HCT116 (cell line): ENCODE data around the gene TBC1D19. TPM values are rescaled to one million over a fixed set of nuclear protein-coding genes. Genes with fewer than 3 reads are reported as not detected.

Source experiments
- ATAC-seq: fragments of 200-7000 bp; cut with Tn5 transposase; 2 replicates; pipeline ENCODE4 v1.9.1; 2020; ENCODE audit warnings: mild to moderate bottlenecking, moderate library complexity
- BruUV-seq: library from RNA; stranded (reverse); fragments of 400-500 nt; replicated peaks from 2 replicates; lab custom pipeline; 2021; lab: Mats Ljungman, UMichigan
- CTCF ChIA-PET: fragments of 300-600 bp; sonication (Branson Sonifier 250); formaldehyde crosslinking; loops from one replicate; lab custom pipeline; 2021; ENCODE audit warnings: antibody characterized with exemption; lab: Charles Lee
- POLR2A ChIA-PET: fragments of 300-600, 350-600 bp; sonication (Branson Sonifier 250); formaldehyde crosslinking; loops from one replicate; lab custom pipeline; 2021; ENCODE audit warnings: antibody characterized with exemption; lab: Charles Lee
- RAD21 ChIA-PET, 2 experiments: fragments of 300-600 bp; sonication (Branson Sonifier 250); formaldehyde crosslinking; loops; one replicate each; lab custom pipeline; 2023; ENCODE audit warnings: low total read pairs in 2 of 2; ENCODE audit not compliant: uncharacterized antibody in 2 of 2, unreplicated experiment in 2 of 2, low non-redundant PET in 1 of 2; lab: Charles Lee
- DNase-seq: peaks from one replicate; pipeline ENCODE4 v3.0.0-alpha.2; 2010; ENCODE audit warnings: low read depth, low spot score
- H2AFZ ChIP-seq: fragments of 200-600 bp; shearing (Covaris generic), sonication (generic); 2 replicates; pipeline ENCODE4 v1.6.1; 2017; ENCODE audit warnings: low read depth, mixed run types, mixed read lengths, antibody characterized with exemption, low read length; ENCODE audit not compliant: poor library complexity, severe bottlenecking
- H3K27ac ChIP-seq: 2 replicates; pipeline ENCODE4 v1.5.1; 2012; ENCODE audit warnings: low read depth, low read length
- H3K27me3 ChIP-seq: fragments of 200-600 bp; sonication (generic); 2 replicates; pipeline ENCODE4 v1.6.1; 2016; ENCODE audit warnings: mixed run types, low read length, mixed read lengths; ENCODE audit not compliant: insufficient read depth
- H3K36me3 ChIP-seq, 2 experiments: fragments of 200-500 bp in 1 of 2; fragments of 200-600 bp in 1 of 2; sonication (Bioruptor generic) in 1 of 2; sonication (generic) in 1 of 2; 2 replicates each; pipeline versions ENCODE4 v1.5.1 to v1.6.1; 2014 to 2016; ENCODE audit warnings: low read length in 2 of 2, inconsistent platforms in 1 of 2, mixed read lengths in 1 of 2, mixed run types in 1 of 2; ENCODE audit not compliant: insufficient read depth in 2 of 2, control insufficient read depth in 1 of 2
- H3K4me1 ChIP-seq, 2 experiments: fragments of 200-600 bp in 1 of 2; sonication (generic) in 1 of 2; 2 replicates each; pipeline versions ENCODE4 v1.5.1 to v1.6.1; 2012 to 2017; ENCODE audit warnings: low read length in 2 of 2, inconsistent platforms in 1 of 2, mild to moderate bottlenecking in 1 of 2, mixed read lengths in 1 of 2, mixed run types in 1 of 2, moderate library complexity in 1 of 2; ENCODE audit not compliant: insufficient read depth in 2 of 2, control insufficient read depth in 1 of 2
- H3K4me2 ChIP-seq: fragments of 200-600 bp; sonication (generic); 2 replicates; pipeline ENCODE4 v1.6.1; 2017; ENCODE audit warnings: mixed run types, low read length, mixed read lengths
- H3K4me3 ChIP-seq, 2 experiments: fragments of 200-600 bp in 1 of 2; sonication (generic) in 1 of 2; replicated peaks in 1 of 2; 2 replicates each; pipeline ENCODE4 v1.5.1; 2011 to 2016; ENCODE audit warnings: low read length in 2 of 2, control low read depth in 1 of 2, low read depth in 1 of 2, mild to moderate bottlenecking in 1 of 2, mixed read lengths in 1 of 2, mixed run types in 1 of 2
- H3K79me2 ChIP-seq: fragments of 200-600 bp; sonication (generic); 2 replicates; pipeline ENCODE4 v1.6.1; 2017; ENCODE audit warnings: mild to moderate bottlenecking, mixed run types, low read length, moderate library complexity, mixed read lengths; ENCODE audit not compliant: insufficient read depth
- H3K9ac ChIP-seq: fragments of 200-600 bp; sonication (generic); 2 replicates; pipeline ENCODE4 v1.6.1; 2016; ENCODE audit warnings: low read length, mixed read lengths
- H3K9me2 ChIP-seq: fragments of 200-600 bp; sonication (generic), shearing (Covaris generic); 2 replicates; pipeline ENCODE4 v1.6.1; 2017; ENCODE audit warnings: mixed run types, mild to moderate bottlenecking, moderate library complexity; ENCODE audit not compliant: insufficient read depth
- H3K9me3 ChIP-seq, 2 experiments: fragments of 200-500 bp in 1 of 2; fragments of 200-600 bp in 1 of 2; sonication (Bioruptor generic) in 1 of 2; sonication (generic) in 1 of 2; 2 replicates each; pipeline ENCODE4 v1.6.1; 2014 to 2017; ENCODE audit warnings: low read length in 2 of 2, mixed read lengths in 2 of 2, inconsistent platforms in 1 of 2, low read depth in 1 of 2, mild to moderate bottlenecking in 1 of 2, mixed run types in 1 of 2, moderate library complexity in 1 of 2; ENCODE audit not compliant: control insufficient read depth in 1 of 2, insufficient read depth in 1 of 2
- H4K20me1 ChIP-seq: fragments of 200-600 bp; sonication (generic), shearing (Covaris generic); 2 replicates; pipeline ENCODE4 v1.6.1; 2017; ENCODE audit warnings: mixed run types, mild to moderate bottlenecking, moderate library complexity; ENCODE audit not compliant: insufficient read depth
- CBX3 ChIP-seq: IDR thresholded peaks from 2 replicates; pipeline ENCODE4 v1.6.1; 2012; ENCODE audit warnings: low read depth
- FOSL1 ChIP-seq: IDR thresholded peaks from 2 replicates; pipeline ENCODE4 v1.6.1; 2012; ENCODE audit warnings: low read depth
- JUND ChIP-seq: IDR thresholded peaks from 2 replicates; pipeline ENCODE4 v1.6.1; 2012
- POLR2A ChIP-seq: IDR thresholded peaks from 2 replicates; pipeline ENCODE4 v1.7.0; 2011; ENCODE audit warnings: borderline replicate concordance; ENCODE audit not compliant: insufficient read depth, insufficient read length; ENCODE audit errors: extremely low read depth
- POLR2AphosphoS5 ChIP-seq: IDR thresholded peaks from 2 replicates; pipeline ENCODE4 v1.6.1; 2011; ENCODE audit warnings: mild to moderate bottlenecking, low read depth, low read length, moderate library complexity
- RAD21 ChIP-seq: IDR thresholded peaks from 2 replicates; pipeline ENCODE4 v1.6.1; 2012; ENCODE audit warnings: low read depth, mild to moderate bottlenecking
- SIN3A ChIP-seq: IDR thresholded peaks from 2 replicates; pipeline ENCODE4 v1.6.1; 2012; ENCODE audit warnings: low read depth
- SP1 ChIP-seq: IDR thresholded peaks from 2 replicates; pipeline ENCODE4 v1.6.1; 2012; ENCODE audit warnings: low read depth
- SRF ChIP-seq: IDR thresholded peaks from 2 replicates; pipeline ENCODE4 v1.6.1; 2012; ENCODE audit warnings: low read depth
- TCF7L2 ChIP-seq: IDR thresholded peaks from 2 replicates; pipeline ENCODE4 v1.7.0; 2011; ENCODE audit warnings: borderline replicate concordance, inconsistent platforms; ENCODE audit not compliant: insufficient read depth, insufficient read length; ENCODE audit errors: extremely low read depth
- YY1 ChIP-seq: IDR thresholded peaks from 2 replicates; pipeline ENCODE4 v1.6.1; 2011; ENCODE audit warnings: low read length, low read depth, moderate library complexity, mild to moderate bottlenecking; ENCODE audit not compliant: insufficient replicate concordance; ENCODE audit errors: extremely low read depth
- ZFX ChIP-seq: fragments of 450-650 bp; IDR thresholded peaks from 2 replicates; pipeline ENCODE4 v1.6.1; 2017
- ZNF274 ChIP-seq: fragments of 200-500 bp; sonication (Bioruptor generic); IDR thresholded peaks from 2 replicates; pipeline ENCODE4 v1.6.1; 2014; ENCODE audit warnings: mild to moderate bottlenecking, low read depth, low read length, inconsistent platforms
- intact Hi-C: fragments of 100-400 bp; cut with micrococcal nuclease; formaldehyde crosslinking; loops from 2 replicates; pipeline ENCODE4 v1.10.0; 2022
- total RNA-seq: library from RNA; stranded (reverse); gene quantifications from one replicate; pipeline ENCODE4 v1.2.1, GENCODE V29; 2021; ENCODE audit not compliant: unreplicated experiment
- TF ChIP-seq, protein P1 (sequence below), 3 experiments: fragments of 200-600 bp in 1 of 3; sonication (generic) in 1 of 3; IDR thresholded peaks in 2 of 3; conservative IDR thresholded peaks in 1 of 3; 2 replicates each; pipeline ENCODE4 v1.5.1; 2012 to 2017; ENCODE audit warnings: low read depth in 2 of 3, low read length in 2 of 3, antibody characterized with exemption in 1 of 3, borderline replicate concordance in 1 of 3, control low read depth in 1 of 3, mild to moderate bottlenecking in 1 of 3, mixed read lengths in 1 of 3, mixed run types in 1 of 3, moderate library complexity in 1 of 3; ENCODE audit not compliant: insufficient read depth in 1 of 3

TBC1D19 gene
- total RNA-seq, 1 experiment from 2014 or later: 25.4 TPM

GRCh38 chr4:26557164-26557563 lies 26.7 kb upstream of the TBC1D19 start:
- no peaks in the 10 kb centered on the region for H3K79me2 ChIP-seq
- no peaks in the 10 kb centered on the region for H3K27me3 ChIP-seq
- H3K4me2 ChIP-seq: no peak overlapping the region
- POLR2A ChIA-PET: no interaction called here
- no peaks in the 10 kb centered on the region for H3K9me2 ChIP-seq
- TF ChIP-seq POLR2A: no peak
- no peak for TF ChIP-seq TCF7L2
- no peak for TF ChIP-seq SP1
- no peak for TF ChIP-seq SIN3A
- TF ChIP-seq POLR2AphosphoS5: no peak
- TF ChIP-seq FOSL1: no peak
- no peak for TF ChIP-seq ZNF274
- TF ChIP-seq YY1: no peak
- TF ChIP-seq, protein P1, sequence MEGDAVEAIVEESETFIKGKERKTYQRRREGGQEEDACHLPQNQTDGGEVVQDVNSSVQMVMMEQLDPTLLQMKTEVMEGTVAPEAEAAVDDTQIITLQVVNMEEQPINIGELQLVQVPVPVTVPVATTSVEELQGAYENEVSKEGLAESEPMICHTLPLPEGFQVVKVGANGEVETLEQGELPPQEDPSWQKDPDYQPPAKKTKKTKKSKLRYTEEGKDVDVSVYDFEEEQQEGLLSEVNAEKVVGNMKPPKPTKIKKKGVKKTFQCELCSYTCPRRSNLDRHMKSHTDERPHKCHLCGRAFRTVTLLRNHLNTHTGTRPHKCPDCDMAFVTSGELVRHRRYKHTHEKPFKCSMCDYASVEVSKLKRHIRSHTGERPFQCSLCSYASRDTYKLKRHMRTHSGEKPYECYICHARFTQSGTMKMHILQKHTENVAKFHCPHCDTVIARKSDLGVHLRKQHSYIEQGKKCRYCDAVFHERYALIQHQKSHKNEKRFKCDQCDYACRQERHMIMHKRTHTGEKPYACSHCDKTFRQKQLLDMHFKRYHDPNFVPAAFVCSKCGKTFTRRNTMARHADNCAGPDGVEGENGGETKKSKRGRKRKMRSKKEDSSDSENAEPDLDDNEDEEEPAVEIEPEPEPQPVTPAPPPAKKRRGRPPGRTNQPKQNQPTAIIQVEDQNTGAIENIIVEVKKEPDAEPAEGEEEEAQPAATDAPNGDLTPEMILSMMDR (IDR thresholded peaks at IDR 0.05 in 2 of 3, conservative IDR thresholded peaks at IDR 0.05 in 1 of 3; ENCODE audit: borderline replicate concordance in 1 of 3, insufficient read depth in 1 of 3, low read depth in 2 of 3, low read length in 2 of 3): no peak
- TF ChIP-seq ZFX: no peak
- TF ChIP-seq JUND: no peak
- TF ChIP-seq SRF: no peak
- TF ChIP-seq RAD21: no peak
- TF ChIP-seq CBX3: no peak
- TF ChIP-seq, all 23 proteins: peak for 0
- ATAC-seq: no peak
- no peaks in the 10 kb centered on the region for H3K36me3 ChIP-seq
- H2AFZ ChIP-seq: no peak overlapping the region
- CTCF ChIA-PET: no interaction called here
- intact Hi-C loops: no loop called here
- H3K27ac ChIP-seq: no peak overlapping the region
- no peaks in the 10 kb centered on the region for H3K9me3 ChIP-seq
- RAD21 ChIA-PET: no interaction called here
- H3K4me1 ChIP-seq: no peaks in the 10 kb centered on the region
- DNase-seq: no peak
- no peaks in the 10 kb centered on the region for H4K20me1 ChIP-seq
- no TSS peak for BruUV-seq
- H3K4me3 ChIP-seq: no peak overlapping the region
- no peak overlapping the region for H3K9ac ChIP-seq
